Ishikawa (cell line): ENCODE results near the gene UGT1A8.

Experiments used
- CEBPB ChIP-seq: IDR thresholded peaks from 2 replicates; pipeline ENCODE4 v1.6.1; 2012
- CREB1 ChIP-seq: IDR thresholded peaks from 2 replicates; pipeline ENCODE4 v1.6.1; 2012; ENCODE audit warnings: low read depth
- EGR1 ChIP-seq: IDR thresholded peaks from 2 replicates; pipeline ENCODE4 v1.6.1; 2012
- EP300 ChIP-seq: IDR thresholded peaks from 2 replicates; pipeline ENCODE4 v1.6.1; 2012; ENCODE audit warnings: borderline replicate concordance
- FOXM1 ChIP-seq: IDR thresholded peaks from 2 replicates; pipeline ENCODE4 v1.6.1; 2012; ENCODE audit warnings: low read depth, borderline replicate concordance
- MAX ChIP-seq: IDR thresholded peaks from 2 replicates; pipeline ENCODE4 v1.6.1; 2012
- NFIC ChIP-seq: IDR thresholded peaks from 2 replicates; pipeline ENCODE4 v1.6.1; 2012
- RAD21 ChIP-seq: IDR thresholded peaks from 2 replicates; pipeline ENCODE4 v1.6.1; 2012; ENCODE audit warnings: low read depth
- REST ChIP-seq: IDR thresholded peaks from 2 replicates; pipeline ENCODE4 v1.6.1; 2012; ENCODE audit warnings: low read depth, mild to moderate bottlenecking
- TAF1 ChIP-seq: IDR thresholded peaks from 2 replicates; pipeline ENCODE4 v1.6.1; 2012; ENCODE audit warnings: low read depth, mild to moderate bottlenecking
- TCF12 ChIP-seq: IDR thresholded peaks from 2 replicates; pipeline ENCODE4 v1.6.1; 2012; ENCODE audit warnings: low read depth
- TEAD4 ChIP-seq: IDR thresholded peaks from 2 replicates; pipeline ENCODE4 v1.6.1; 2012
- USF1 ChIP-seq: IDR thresholded peaks from 2 replicates; pipeline ENCODE4 v1.6.1; 2012
- YY1 ChIP-seq: IDR thresholded peaks from 2 replicates; pipeline ENCODE4 v1.6.1; 2012; ENCODE audit warnings: low read depth
- ZBTB7A ChIP-seq: IDR thresholded peaks from 2 replicates; pipeline ENCODE4 v1.6.1; 2012; ENCODE audit warnings: low read depth

Gene UGT1A8

GRCh38 chr2:233764761-233765160, 147.3 kb downstream of the UGT1A8 start:
- TF ChIP-seq YY1 (no peak), NFIC (no peak), TAF1 (no peak)

GRCh38 chr2:233766416-233766815, 149.0 kb downstream of the UGT1A8 start:
- TF ChIP-seq MAX (no peak), TCF12 (no peak), CREB1 (no peak), TAF1 (no peak), EGR1 (no peak), NFIC (no peak), CEBPB (no peak), USF1 (no peak), RAD21 (no peak), REST (no peak), TEAD4 (no peak), EP300 (no peak), ZBTB7A (no peak), FOXM1 (no peak), YY1 (no peak)

GRCh38 chr2:233768076-233768475, 150.6 kb downstream of the UGT1A8 start:
- no peak for TF ChIP-seq ZBTB7A
- no peak for TF ChIP-seq NFIC
- no peak for TF ChIP-seq MAX
- TF ChIP-seq YY1: no peak
- no peak for TF ChIP-seq EGR1
- no peak for TF ChIP-seq TAF1

- TF ChIP-seq NFIC (no peak), CREB1 (no peak), MAX (no peak), YY1 (no peak), REST (no peak), TEAD4 (no peak), USF1 (no peak), TAF1 (no peak), FOXM1 (no peak), ZBTB7A (no peak), EGR1 (no peak), CEBPB (no peak), RAD21 (no peak), TCF12 (no peak), EP300 (no peak)
Measured at GRCh38 chr2:233769260-233769659, 151.8 kb downstream of the UGT1A8 start.

- no peak for TF ChIP-seq TCF12
- TF ChIP-seq EP300: no peak
- TF ChIP-seq EGR1: no peak
- no peak for TF ChIP-seq MAX
- TF ChIP-seq ZBTB7A: no peak
- TF ChIP-seq CEBPB: no peak
- TF ChIP-seq NFIC: no peak
- no peak for TF ChIP-seq YY1
- TF ChIP-seq RAD21: no peak
- TF ChIP-seq FOXM1: no peak
- no peak for TF ChIP-seq CREB1
- no peak for TF ChIP-seq REST
- TF ChIP-seq TEAD4: no peak
- TF ChIP-seq USF1: no peak
- no peak for TF ChIP-seq TAF1
Measured at GRCh38 chr2:233772153-233772552, 154.7 kb downstream of the UGT1A8 start.
